HEK293 (cell line): Measurements from ENCODE around the gene SHISA6.

Experiments
- CTCF ChIA-PET: fragments of 350-600 bp; formaldehyde crosslinking; extraction: SDS; loops from one replicate; lab custom pipeline; 2021; ENCODE audit warnings: antibody characterized with exemption; lab: Yijun Ruan, JAX
- POLR2A ChIA-PET: fragments of 300-600 bp; formaldehyde crosslinking; extraction: SDS; loops from one replicate; lab custom pipeline; 2020; ENCODE audit warnings: antibody characterized with exemption, inconsistent platforms; lab: Yijun Ruan, JAX
- H3K27ac ChIP-seq: fragments of 200-500 bp; sonication (Bioruptor generic); 2 replicates; pipeline ENCODE4 v1.5.1; 2014; ENCODE audit warnings: low read depth, low read length, control low read depth, inconsistent platforms; ENCODE audit errors: extremely low read depth
- H3K36me3 ChIP-seq, 2 experiments: fragments of 200-500 bp in 1 of 2; sonication (Bioruptor generic) in 1 of 2; 1 replicate in 1 of 2; 2 replicates in 1 of 2; pipeline ENCODE4 v1.5.1; 2014 to 2017; ENCODE audit warnings: inconsistent platforms in 2 of 2, low read length in 2 of 2; ENCODE audit not compliant: control insufficient read depth in 2 of 2, insufficient read depth in 1 of 2
- H3K4me1 ChIP-seq: fragments of 200-500 bp; sonication (Bioruptor generic); 2 replicates; pipeline ENCODE4 v1.5.1; 2014; ENCODE audit warnings: mild to moderate bottlenecking, low read length, inconsistent platforms; ENCODE audit not compliant: control insufficient read depth, insufficient read depth
- H3K4me3 ChIP-seq: 2 replicates; pipeline ENCODE4 v1.5.1; 2011; ENCODE audit warnings: low read depth, mild to moderate bottlenecking, control low read depth, low read length, moderate library complexity
- H3K9me3 ChIP-seq: fragments of 200-500 bp; sonication (Bioruptor generic); 2 replicates; pipeline ENCODE4 v1.5.1; 2014; ENCODE audit warnings: low read depth, low read length, inconsistent platforms; ENCODE audit not compliant: control insufficient read depth, insufficient read depth
- GLI4 ChIP-seq: fragments of 450-650 bp; formaldehyde crosslinking; IDR thresholded peaks from 2 replicates; pipeline ENCODE4 v1.5.1; 2016; ENCODE audit warnings: missing biosample characterization, missing genetic modification characterization
- KLF1 ChIP-seq: fragments of 450-650 bp; formaldehyde crosslinking; IDR thresholded peaks from 2 replicates; pipeline ENCODE4 v1.5.1; 2016; ENCODE audit warnings: missing biosample characterization, missing genetic modification characterization
- MZF1 ChIP-seq: fragments of 450-650 bp; formaldehyde crosslinking; IDR thresholded peaks from 2 replicates; pipeline ENCODE4 v1.5.1; 2017; ENCODE audit warnings: missing biosample characterization, missing genetic modification characterization, borderline replicate concordance
- RBAK ChIP-seq: fragments of 450-650 bp; formaldehyde crosslinking; IDR thresholded peaks from 2 replicates; pipeline ENCODE4 v1.5.1; 2016; ENCODE audit warnings: missing biosample characterization, missing genetic modification characterization
- ZBTB1 ChIP-seq: fragments of 450-650 bp; formaldehyde crosslinking; IDR thresholded peaks from 2 replicates; pipeline ENCODE4 v1.5.1; 2016; ENCODE audit warnings: missing biosample characterization, missing genetic modification characterization
- ZEB2 ChIP-seq: fragments of 450-650 bp; formaldehyde crosslinking; IDR thresholded peaks from 2 replicates; pipeline ENCODE4 v1.5.1; 2016; ENCODE audit warnings: missing biosample characterization, missing genetic modification characterization
- ZNF132 ChIP-seq: fragments of 450-650 bp; formaldehyde crosslinking; IDR thresholded peaks from 2 replicates; pipeline ENCODE4 v1.5.1; 2017; ENCODE audit warnings: missing biosample characterization, missing genetic modification characterization, borderline replicate concordance
- ZNF174 ChIP-seq: fragments of 450-650 bp; formaldehyde crosslinking; IDR thresholded peaks from 2 replicates; pipeline ENCODE4 v1.5.0; 2017; ENCODE audit warnings: missing biosample characterization, mild to moderate bottlenecking, missing genetic modification characterization
- ZNF221 ChIP-seq: fragments of 450-650 bp; formaldehyde crosslinking; IDR thresholded peaks from 2 replicates; pipeline ENCODE4 v1.5.1; 2017; ENCODE audit warnings: missing biosample characterization, missing genetic modification characterization, borderline replicate concordance
- ZNF362 ChIP-seq: fragments of 450-650 bp; formaldehyde crosslinking; IDR thresholded peaks from 2 replicates; pipeline ENCODE4 v1.5.1; 2016; ENCODE audit warnings: missing biosample characterization, missing genetic modification characterization
- ZNF404 ChIP-seq: fragments of 450-650 bp; formaldehyde crosslinking; IDR thresholded peaks from 2 replicates; pipeline ENCODE4 v1.5.1; 2017; ENCODE audit warnings: missing biosample characterization, missing genetic modification characterization
- ZNF513 ChIP-seq: fragments of 450-650 bp; IDR thresholded peaks from 2 replicates; pipeline ENCODE4 v1.5.1; 2018; ENCODE audit warnings: missing biosample characterization, missing genetic modification characterization
- ZNF529 ChIP-seq: fragments of 450-650 bp; formaldehyde crosslinking; IDR thresholded peaks from 2 replicates; pipeline ENCODE4 v1.5.1; 2017; ENCODE audit warnings: missing genetic modification characterization, missing biosample characterization; ENCODE audit not compliant: insufficient replicate concordance
- ZNF549 ChIP-seq: fragments of 450-650 bp; IDR thresholded peaks from 2 replicates; pipeline ENCODE4 v1.5.1; 2018; ENCODE audit warnings: missing biosample characterization, missing genetic modification characterization, mild to moderate bottlenecking, inconsistent platforms, moderate library complexity
- ZNF645 ChIP-seq: fragments of 450-650 bp; formaldehyde crosslinking; IDR thresholded peaks from 2 replicates; pipeline ENCODE4; 2016; ENCODE audit warnings: missing biosample characterization, missing genetic modification characterization
- ZNF670 ChIP-seq: fragments of 450-650 bp; formaldehyde crosslinking; IDR thresholded peaks from 2 replicates; pipeline ENCODE4 v1.5.1; 2016; ENCODE audit warnings: missing biosample characterization, missing genetic modification characterization, low read depth
- ZNF701 ChIP-seq: fragments of 450-650 bp; formaldehyde crosslinking; IDR thresholded peaks from 2 replicates; pipeline ENCODE4 v1.5.1; 2016; ENCODE audit warnings: missing biosample characterization, missing genetic modification characterization
- ZSCAN23 ChIP-seq: fragments of 450-650 bp; formaldehyde crosslinking; IDR thresholded peaks from 2 replicates; pipeline ENCODE4 v1.5.1; 2016; ENCODE audit warnings: missing biosample characterization, missing genetic modification characterization
- TF ChIP-seq, protein P1 (sequence below): fragments of 450-650 bp; formaldehyde crosslinking; IDR thresholded peaks from 2 replicates; pipeline ENCODE4 v1.5.1; 2017; ENCODE audit warnings: missing biosample characterization, missing genetic modification characterization
- TF ChIP-seq, protein P2 (sequence below): fragments of 450-650 bp; formaldehyde crosslinking; IDR thresholded peaks from 2 replicates; pipeline ENCODE4 v1.5.1; 2016; ENCODE audit warnings: missing biosample characterization, missing genetic modification characterization

SHISA6 gene

GRCh38 chr17:11285946-11286345 is 44.9 kb downstream of the SHISA6 start:
- CTCF ChIA-PET = no interaction called here
- POLR2A ChIA-PET = no interaction called here

GRCh38 chr17:11287791-11288190 is 46.8 kb downstream of the SHISA6 start:
- CTCF ChIA-PET = no interaction called here

More at GRCh38 chr17:11285946-11286345, 44.9 kb downstream of the SHISA6 start:
- TF ChIP-seq ZNF701 (tag by site-specific recombination) = no peak
- no peak for TF ChIP-seq ZNF513 (tag by site-specific recombination)
- TF ChIP-seq ZNF221 (tag by site-specific recombination) = no peak
- no peak for TF ChIP-seq ZNF362 (tag by site-specific recombination)
- TF ChIP-seq RBAK (tag by site-specific recombination) = no peak
- TF ChIP-seq GLI4 = no peak
- TF ChIP-seq KLF1 (tag by site-specific recombination) = no peak
- TF ChIP-seq ZNF174 (tag by site-specific recombination) = no peak
- no peak for TF ChIP-seq MZF1 (tag by site-specific recombination)
- Histone ChIP-seq H3K27ac (no peak overlapping the region), H3K4me1 (no peaks in the 10 kb centered on the region), H3K36me3 (no peaks in the 10 kb centered on the region), H3K4me3 (no peak overlapping the region), H3K9me3 (peaks cover 3% of the 10 kb centered on the region; the same call in 1 of the 2 replicates)

More at GRCh38 chr17:11287791-11288190, 46.8 kb downstream of the SHISA6 start:
- Histone ChIP-seq H3K9me3 (no peaks in the 10 kb centered on the region), H3K27ac (no peak overlapping the region), H3K4me3 (no peak overlapping the region), H3K36me3 (no peaks in the 10 kb centered on the region), H3K4me1 (no peaks in the 10 kb centered on the region)
- POLR2A ChIA-PET = no interaction called here
- TF ChIP-seq ZNF549 (tag by site-specific recombination) (no peak), ZNF645 (tag by site-specific recombination) (no peak), ZNF670 (no peak), ZNF221 (tag by site-specific recombination) (no peak), ZNF404 (tag by site-specific recombination) (no peak), ZBTB1 (tag by site-specific recombination) (no peak), ZSCAN23 (no peak), ZNF132 (tag by site-specific recombination) (no peak), ZEB2 (tag by site-specific recombination) (no peak), ZNF529 (tag by site-specific recombination) (no peak)
- TF ChIP-seq, protein P1, sequence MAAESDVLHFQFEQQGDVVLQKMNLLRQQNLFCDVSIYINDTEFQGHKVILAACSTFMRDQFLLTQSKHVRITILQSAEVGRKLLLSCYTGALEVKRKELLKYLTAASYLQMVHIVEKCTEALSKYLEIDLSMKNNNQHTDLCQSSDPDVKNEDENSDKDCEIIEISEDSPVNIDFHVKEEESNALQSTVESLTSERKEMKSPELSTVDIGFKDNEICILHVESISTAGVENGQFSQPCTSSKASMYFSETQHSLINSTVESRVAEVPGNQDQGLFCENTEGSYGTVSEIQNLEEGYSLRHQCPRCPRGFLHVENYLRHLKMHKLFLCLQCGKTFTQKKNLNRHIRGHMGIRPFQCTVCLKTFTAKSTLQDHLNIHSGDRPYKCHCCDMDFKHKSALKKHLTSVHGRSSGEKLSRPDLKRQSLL = no peak
- TF ChIP-seq, protein P2, sequence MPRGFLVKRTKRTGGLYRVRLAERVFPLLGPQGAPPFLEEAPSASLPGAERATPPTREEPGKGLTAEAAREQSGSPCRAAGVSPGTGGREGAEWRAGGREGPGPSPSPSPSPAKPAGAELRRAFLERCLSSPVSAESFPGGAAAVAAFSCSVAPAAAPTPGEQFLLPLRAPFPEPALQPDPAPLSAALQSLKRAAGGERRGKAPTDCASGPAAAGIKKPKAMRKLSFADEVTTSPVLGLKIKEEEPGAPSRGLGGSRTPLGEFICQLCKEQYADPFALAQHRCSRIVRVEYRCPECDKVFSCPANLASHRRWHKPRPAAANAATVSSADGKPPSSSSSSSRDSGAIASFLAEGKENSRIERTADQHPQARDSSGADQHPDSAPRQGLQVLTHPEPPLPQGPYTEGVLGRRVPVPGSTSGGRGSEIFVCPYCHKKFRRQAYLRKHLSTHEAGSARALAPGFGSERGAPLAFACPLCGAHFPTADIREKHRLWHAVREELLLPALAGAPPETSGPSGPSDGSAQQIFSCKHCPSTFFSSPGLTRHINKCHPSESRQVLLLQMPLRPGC (tag by site-specific recombination) = no peak
- TF ChIP-seq, all 188 proteins: peak for 0
